Activated naive CD8-positive, alpha-beta T cell (primary cell): ENCODE data around the gene SLC31A1.
"Not testable (repeated sequence)": the region's sequence is repeated elsewhere in the genome, so short reads cannot be mapped to it uniquely, and the experiment has no call there.

ENCODE experiments used
- H3K27ac Mint-ChIP-seq: one replicate; pipeline ENCODE4 v1.8.0; 2021; ENCODE audit warnings: mixed read lengths
- H3K27me3 Mint-ChIP-seq: one replicate; pipeline ENCODE4 v1.8.0; 2021; ENCODE audit warnings: mixed read lengths
- H3K36me3 Mint-ChIP-seq: one replicate; pipeline ENCODE4 v1.8.0; 2021; ENCODE audit warnings: mixed read lengths
- H3K4me1 Mint-ChIP-seq: one replicate; pipeline ENCODE4 v1.8.0; 2021; ENCODE audit warnings: low read depth, mixed read lengths
- H3K4me3 Mint-ChIP-seq: one replicate; pipeline ENCODE4 v1.8.0; 2021; ENCODE audit warnings: mild to moderate bottlenecking, mixed read lengths
- H3K9me3 Mint-ChIP-seq: one replicate; pipeline ENCODE4 v1.8.0; 2021; ENCODE audit warnings: low read depth, mixed read lengths

SLC31A1 gene

DNA sequence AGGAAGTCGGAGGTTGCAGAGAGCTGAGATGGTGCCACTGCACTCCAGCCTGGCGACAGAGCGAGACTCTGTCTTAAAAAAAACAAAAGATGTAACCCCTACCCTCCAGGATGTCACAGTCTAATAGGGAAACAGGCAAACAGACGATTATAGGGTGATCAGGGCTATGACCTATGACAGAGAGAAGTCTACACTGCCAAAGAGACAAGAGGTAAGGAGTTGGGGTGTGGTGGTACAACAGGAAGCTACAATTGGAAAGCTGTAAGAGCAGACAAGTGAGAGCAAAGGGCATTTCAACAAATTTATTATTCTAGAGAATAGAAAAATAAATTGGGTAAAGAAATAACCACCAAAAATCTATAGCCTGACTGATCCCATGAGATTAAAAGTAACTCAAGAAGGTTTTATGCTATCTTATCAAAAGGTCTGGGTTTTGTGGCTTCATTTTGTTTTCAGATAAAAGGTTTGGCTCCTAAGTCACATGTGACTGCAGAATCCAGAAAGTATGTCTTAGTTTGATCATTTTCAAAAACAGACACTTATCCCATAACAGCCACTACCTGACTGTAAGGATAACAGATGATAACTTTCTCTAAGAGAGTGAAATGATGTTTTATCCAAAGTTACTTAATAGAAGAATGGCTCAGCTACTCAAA lies 46.7 kb downstream of the SLC31A1 start:
- Mint-ChIP-seq H3K9me3 (no peaks in the 10 kb centered on the region), H3K27ac (no peak overlapping the region), H3K36me3 (peaks cover 5% of the 10 kb centered on the region), H3K27me3 (no peaks in the 10 kb centered on the region), H3K4me3 (no peak overlapping the region), H3K4me1 (peaks cover 11% of the 10 kb centered on the region)

GRCh38 chr9:113269355-113269754 lies 48.0 kb downstream of the SLC31A1 start:
- peaks cover 5% of the 10 kb centered on the region for H3K36me3 Mint-ChIP-seq
- no peak overlapping the region for H3K4me3 Mint-ChIP-seq
- no peaks in the 10 kb centered on the region for H3K27me3 Mint-ChIP-seq
- no peaks in the 10 kb centered on the region for H3K9me3 Mint-ChIP-seq
- H3K27ac Mint-ChIP-seq: peak overlapping the region; percentile 36
- H3K4me1 Mint-ChIP-seq: peaks cover 20% of the 10 kb centered on the region

- Mint-ChIP-seq H3K27me3 (no peaks in the 10 kb centered on the region), H3K9me3 (no peaks in the 10 kb centered on the region), H3K4me3 (no peak overlapping the region), H3K36me3 (peaks cover 3% of the 10 kb centered on the region), H3K4me1 (peaks cover 21% of the 10 kb centered on the region), H3K27ac (peak overlapping the region; percentile 36)
These were observed 48.5 kb downstream of the SLC31A1 start for GRCh38 chr9:113269871-113270270.

- Mint-ChIP-seq H3K36me3 (peaks cover 9% of the 10 kb centered on the region), H3K27ac (no peak overlapping the region), H3K4me3 (no peak overlapping the region), H3K4me1 (peaks cover 31% of the 10 kb centered on the region), H3K9me3 (no peaks in the 10 kb centered on the region), H3K27me3 (no peaks in the 10 kb centered on the region)
These were observed 53.3 kb downstream of the SLC31A1 start for GRCh38 chr9:113274474-113275156.

GRCh38 chr9:113275157-113276131 lies 54.1 kb downstream of the SLC31A1 start, which contains the start of the genes CDC26 and PRPF4:
TSS of gene CDC26 (minus strand) at chr9:113275572. CDS start at chr9:113272507, 3,065 bp downstream.
TSS of gene PRPF4 (plus strand) at chr9:113275658. CDS start at chr9:113275744, 86 bp downstream.
- Mint-ChIP-seq H3K27me3 (no peaks in the 10 kb centered on the region), H3K9me3 (no peaks in the 10 kb centered on the region), H3K27ac (no peak within 1 kb of the TSS), H3K4me3 (no peak within 1 kb of the TSS), H3K4me1 (peaks cover 32% of the 10 kb centered on the region), H3K36me3 (peaks cover 15% of the 10 kb centered on the region)

- Mint-ChIP-seq H3K4me1 (peaks cover 32% of the 10 kb centered on the region), H3K27me3 (no peaks in the 10 kb centered on the region), H3K27ac (peak overlapping the region; percentile 3), H3K4me3 (peak overlapping the region; percentile 33), H3K36me3 (peaks cover 23% of the 10 kb centered on the region), H3K9me3 (no peaks in the 10 kb centered on the region)
These were observed 57.5 kb downstream of the SLC31A1 start for GRCh38 chr9:113278840-113279239.

DNA sequence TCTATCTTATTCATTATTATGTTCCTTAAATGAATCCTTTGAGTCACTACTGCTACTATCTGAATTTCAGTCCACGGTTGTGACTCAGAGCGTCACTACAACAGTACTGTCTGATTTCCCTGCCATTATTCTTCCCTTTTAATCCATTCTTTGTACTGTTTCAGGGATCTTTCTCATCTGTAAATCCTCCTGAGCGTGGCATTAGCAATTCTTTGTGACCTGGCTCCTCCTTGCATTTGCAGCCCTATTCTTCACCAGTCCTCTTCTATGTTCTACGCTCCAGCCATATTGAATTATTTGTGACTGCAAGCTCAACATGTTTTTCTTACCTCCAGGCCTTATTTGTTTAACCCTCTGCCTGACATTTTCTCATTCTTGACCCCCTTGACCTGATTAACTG lies 60.0 kb downstream of the SLC31A1 start:
- peak overlapping the region; percentile 29 for H3K27ac Mint-ChIP-seq
- H3K27me3 Mint-ChIP-seq: no peaks in the 10 kb centered on the region
- no peak overlapping the region for H3K4me3 Mint-ChIP-seq

DNA sequence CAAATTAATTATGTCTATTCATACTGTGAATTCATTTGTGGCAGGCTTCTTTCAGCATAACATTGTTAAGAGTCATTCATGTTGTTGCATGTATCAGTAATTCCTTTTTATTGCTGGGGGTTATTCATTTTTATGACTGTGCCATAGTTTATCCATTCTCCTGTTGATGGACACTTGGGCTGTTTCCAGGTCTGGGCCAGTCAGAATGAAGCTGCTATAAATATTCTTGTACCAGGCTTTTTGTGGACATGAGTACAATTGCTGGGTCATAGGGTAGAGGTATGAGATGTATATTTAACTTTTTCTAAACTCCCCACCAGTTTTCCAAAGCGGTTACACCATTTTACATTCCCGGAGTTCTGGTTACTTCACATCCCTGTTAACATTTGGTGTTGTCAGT lies 67.7 kb downstream of the SLC31A1 start:
- no peaks in the 10 kb centered on the region for H3K27me3 Mint-ChIP-seq
- H3K4me1 Mint-ChIP-seq: no peaks in the 10 kb centered on the region
- peaks cover 14% of the 10 kb centered on the region for H3K36me3 Mint-ChIP-seq
- H3K27ac Mint-ChIP-seq: peak overlapping the region; percentile 77
- no peaks in the 10 kb centered on the region for H3K9me3 Mint-ChIP-seq
- H3K4me3 Mint-ChIP-seq: no peak overlapping the region

More for the DNA sequence above, 60.0 kb downstream of the SLC31A1 start:
- Mint-ChIP-seq H3K4me1 (peaks cover 26% of the 10 kb centered on the region), H3K9me3 (no peaks in the 10 kb centered on the region), H3K36me3 (peaks cover 27% of the 10 kb centered on the region)

DNA sequence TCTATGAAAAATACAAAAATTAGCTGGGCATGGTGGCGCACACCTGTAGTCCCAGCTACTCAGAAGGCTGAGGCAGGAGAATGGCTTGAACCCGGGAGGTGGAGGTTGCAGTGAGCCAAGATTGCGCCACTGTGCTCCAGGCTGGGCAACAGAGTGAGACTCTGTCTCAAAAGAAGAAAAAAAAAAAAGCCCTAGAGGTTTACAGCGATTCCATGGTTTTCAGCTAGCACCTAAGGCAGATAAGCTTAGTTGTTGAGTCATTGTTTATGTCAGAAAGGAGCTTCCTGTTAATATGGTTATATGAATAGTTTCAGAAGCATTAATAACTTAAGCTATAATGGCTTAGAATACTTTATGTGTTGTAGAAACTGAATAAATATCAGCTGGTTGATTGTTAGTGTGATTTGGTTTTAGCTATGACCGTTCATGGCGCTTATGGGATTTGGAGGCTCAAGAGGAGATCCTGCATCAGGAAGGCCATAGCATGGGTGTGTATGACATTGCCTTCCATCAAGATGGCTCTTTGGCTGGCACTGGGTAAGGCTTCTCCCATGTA lies 68.8 kb downstream of the SLC31A1 start:
- no peaks in the 10 kb centered on the region for H3K27me3 Mint-ChIP-seq
- H3K36me3 Mint-ChIP-seq: peaks cover 10% of the 10 kb centered on the region
- H3K9me3 Mint-ChIP-seq: no peaks in the 10 kb centered on the region
- no peak overlapping the region for H3K4me3 Mint-ChIP-seq
- no peaks in the 10 kb centered on the region for H3K4me1 Mint-ChIP-seq
- peak overlapping the region; percentile 10 for H3K27ac Mint-ChIP-seq

GRCh38 chr9:113293285-113293878 lies 72.0 kb downstream of the SLC31A1 start:
- no peaks in the 10 kb centered on the region for H3K9me3 Mint-ChIP-seq
- no peaks in the 10 kb centered on the region for H3K4me1 Mint-ChIP-seq
- no peaks in the 10 kb centered on the region for H3K27me3 Mint-ChIP-seq
- H3K27ac Mint-ChIP-seq: no peak overlapping the region
- H3K4me3 Mint-ChIP-seq: no peak overlapping the region
- peaks cover 7% of the 10 kb centered on the region for H3K36me3 Mint-ChIP-seq

- not testable (repeated sequence) for H3K4me3 Mint-ChIP-seq, H3K9me3 Mint-ChIP-seq, H3K27ac Mint-ChIP-seq, H3K36me3 Mint-ChIP-seq, H3K27me3 Mint-ChIP-seq, H3K4me1 Mint-ChIP-seq
These were observed 74.9 kb downstream of the SLC31A1 start for GRCh38 chr9:113296247-113296646.

DNA sequence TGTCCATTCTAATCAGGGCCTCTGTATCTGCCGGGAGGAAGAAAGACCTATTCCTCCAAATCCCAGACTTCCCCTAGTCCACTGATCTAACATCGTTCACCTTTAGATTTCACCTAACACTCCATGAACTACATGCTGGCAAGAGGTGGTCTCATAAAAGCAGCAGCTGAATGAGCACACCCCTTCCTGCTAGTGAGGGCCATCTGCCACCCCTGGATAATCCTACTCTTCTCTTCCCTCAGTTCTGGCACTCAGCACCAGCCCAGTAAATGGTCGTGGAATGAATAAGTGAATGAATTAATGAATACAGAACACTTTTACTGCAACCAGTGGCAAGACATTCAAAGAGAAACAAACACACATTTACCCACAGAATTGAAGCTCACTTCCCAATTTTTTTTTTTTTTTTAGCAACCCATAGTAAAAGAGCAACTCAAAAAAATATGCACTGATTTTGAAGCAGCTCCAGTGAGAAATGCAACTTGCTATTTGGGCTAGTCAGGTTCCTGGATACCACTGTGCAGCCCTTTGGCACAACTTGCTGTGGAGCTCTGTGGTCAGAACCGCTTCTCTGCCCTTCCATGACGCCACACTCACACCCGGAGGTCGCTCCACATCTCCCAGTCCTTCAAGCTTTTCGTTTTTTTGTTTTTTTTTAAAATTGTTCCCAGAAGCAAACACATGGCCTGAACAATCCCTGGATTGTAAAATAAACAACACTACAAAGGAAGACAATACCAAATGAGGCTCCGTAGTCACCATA lies 75.6 kb downstream of the SLC31A1 start:
- Mint-ChIP-seq H3K27ac (no peak overlapping the region), H3K36me3 (no peaks in the 10 kb centered on the region), H3K27me3 (no peaks in the 10 kb centered on the region), H3K9me3 (no peaks in the 10 kb centered on the region), H3K4me3 (no peak overlapping the region), H3K4me1 (no peaks in the 10 kb centered on the region)

GRCh38 chr9:113298311-113298710 lies 77.0 kb downstream of the SLC31A1 start:
- H3K27me3 Mint-ChIP-seq: no peaks in the 10 kb centered on the region
- no peaks in the 10 kb centered on the region for H3K4me1 Mint-ChIP-seq
- H3K27ac Mint-ChIP-seq: no peak overlapping the region
- H3K36me3 Mint-ChIP-seq: no peaks in the 10 kb centered on the region
- H3K4me3 Mint-ChIP-seq: no peak overlapping the region
- H3K9me3 Mint-ChIP-seq: no peaks in the 10 kb centered on the region
